Stimulated activated CD4-positive, alpha-beta T cell treated with anti-CD3 and anti-CD28 coated beads, Interleukin-4, amount 100 ng/mL, for 24 hours (primary cell): ENCODE measurements around the gene CNDP1.

Source experiments
- DNase-seq: peaks from one replicate; pipeline ENCODE4 v3.0.0-alpha.2; 2020

The CNDP1 gene

GRCh38 chr18:74631623-74632350, 97.5 kb downstream of the CNDP1 start:
- DNase-seq = no peak

- no peak for DNase-seq
These were observed 98.0 kb downstream of the CNDP1 start for GRCh38 chr18:74632351-74632679.

GRCh38 chr18:74632856-74633255, 98.6 kb downstream of the CNDP1 start:
- DNase-seq = no peak

GRCh38 chr18:74633652-74634352, 99.5 kb downstream of the CNDP1 start:
- DNase-seq = no peak

GRCh38 chr18:74635224-74635975, 101.1 kb downstream of the CNDP1 start:
- DNase-seq = no peak
